GM19035 (cell line): Measurements from ENCODE around the gene BCAS1.

Experiments used
- ATAC-seq: cut with Tn5 transposase; IDR thresholded peaks from one replicate; pipeline ENCODE4 v1.9.1; 2021; ENCODE audit not compliant: unreplicated experiment

Gene BCAS1

GRCh38 chr20:54070187-54070987 is at the start of gene BCAS1:
BCAS1 (minus strand) TSS chr20:54070594; CDS start chr20:54058718, 11,876 bp downstream.
- no peak for ATAC-seq

GRCh38 chr20:54119744-54120143 is 49.4 kb upstream of the BCAS1 start:
- ATAC-seq: no peak

- ATAC-seq: no peak
These were observed 48.0 kb upstream of the BCAS1 start for GRCh38 chr20:54118220-54119001.

GRCh38 chr20:54116550-54117235 is 46.3 kb upstream of the BCAS1 start:
- ATAC-seq: no peak

- no peak for ATAC-seq
These were observed 44.9 kb upstream of the BCAS1 start for GRCh38 chr20:54115172-54115854.

- no peak for ATAC-seq
These were observed 43.7 kb upstream of the BCAS1 start for GRCh38 chr20:54114109-54114508.

- ATAC-seq: no peak
These were observed 43.2 kb upstream of the BCAS1 start for GRCh38 chr20:54113566-54113965.

- ATAC-seq: no peak
These were observed 42.0 kb upstream of the BCAS1 start for GRCh38 chr20:54112221-54112884.

- no peak for ATAC-seq
These were observed 41.1 kb upstream of the BCAS1 start for GRCh38 chr20:54111460-54111859.

GRCh38 chr20:54110457-54110856 is 40.1 kb upstream of the BCAS1 start:
- ATAC-seq: no peak

GRCh38 chr20:54110041-54110440 is 39.6 kb upstream of the BCAS1 start:
- ATAC-seq: no peak

- ATAC-seq: no peak
These were observed 38.4 kb upstream of the BCAS1 start for GRCh38 chr20:54108817-54109216.

- ATAC-seq: no peak
These were observed 37.9 kb upstream of the BCAS1 start for GRCh38 chr20:54108326-54108642.

GRCh38 chr20:54107600-54108325 is 37.4 kb upstream of the BCAS1 start:
- no peak for ATAC-seq

- no peak for ATAC-seq
These were observed 36.8 kb upstream of the BCAS1 start for GRCh38 chr20:54107181-54107580.

- ATAC-seq: no peak
These were observed 35.8 kb upstream of the BCAS1 start for GRCh38 chr20:54106162-54106561.

GRCh38 chr20:54105653-54106052 is 35.3 kb upstream of the BCAS1 start:
- ATAC-seq: no peak

- no peak for ATAC-seq
These were observed 34.4 kb upstream of the BCAS1 start for GRCh38 chr20:54104781-54105180.

GRCh38 chr20:54103762-54104600 is 33.6 kb upstream of the BCAS1 start:
- ATAC-seq: no peak
